K562 (cell line): ENCODE results near the gene LBP. TPM values are rescaled to one million over a fixed set of nuclear protein-coding genes. Genes with fewer than 3 reads are reported as not detected.

Source experiments
- ATAC-seq: fragments of 200-7000 bp; cut with Tn5 transposase; 3 replicates; pipeline ENCODE4 v1.9.1; 2020; ENCODE audit warnings: moderate library complexity
- BruUV-seq: library from RNA; stranded (reverse); fragments of 400-500 nt; replicated peaks from 2 replicates; lab custom pipeline; 2021; lab: Mats Ljungman, UMichigan
- CTCF ChIA-PET: fragments of 300-600 bp; formaldehyde crosslinking; extraction: SDS; loops from one replicate; lab custom pipeline; 2021; ENCODE audit warnings: low intra/inter-chr PET ratio; lab: Yijun Ruan, JAX
- POLR2A ChIA-PET: fragments of 300-600, 350-650 bp; sonication (Branson Sonifier 250); formaldehyde crosslinking; extraction: SDS; loops from one replicate; lab custom pipeline; 2021; ENCODE audit warnings: antibody characterized with exemption, inconsistent platforms; lab: Yijun Ruan, JAX
- DNase-seq, 4 experiments: peaks; one replicate each; pipeline versions ENCODE4 v3.0.0 to v3.0.0-alpha.2; 2011 to 2018; ENCODE audit warnings: low spot score in 3 of 4, mixed read lengths in 3 of 4; ENCODE audit errors: extremely low read depth in 1 of 4
- FAIRE-seq: peaks from 2 replicates; lab custom pipeline; 2011; peaks lifted over from hg19 to GRCh38; lab: Jason Lieb, UNC
- H2AFZ ChIP-seq: 2 replicates; pipeline ENCODE4 v1.6.0; 2011; ENCODE audit warnings: low read depth, low read length, control low read depth, inconsistent platforms
- H3K27ac ChIP-seq: fragments of 200-600 bp; 3 replicates; pipeline ENCODE4 v1.8.0; 2011; ENCODE audit warnings: low read depth, mild to moderate bottlenecking, control low read depth, inconsistent platforms, low read length, moderate library complexity, mixed read lengths; ENCODE audit errors: extremely low read depth
- H3K27me3 ChIP-seq, 2 experiments: fragments of 300-600 bp in 1 of 2; 2 replicates in 1 of 2; 3 replicates in 1 of 2; pipeline versions ENCODE4 v1.6.0 to v1.8.0; 2011; ENCODE audit warnings: inconsistent platforms in 2 of 2, low read length in 2 of 2, mild to moderate bottlenecking in 1 of 2, mixed read lengths in 1 of 2, moderate library complexity in 1 of 2; ENCODE audit not compliant: control insufficient read depth in 2 of 2, insufficient read depth in 2 of 2
- H3K36me3 ChIP-seq: fragments of 300-600 bp; 3 replicates; pipeline ENCODE4 v1.8.0; 2011; ENCODE audit warnings: mild to moderate bottlenecking, low read length, inconsistent platforms; ENCODE audit not compliant: control insufficient read depth, insufficient read depth
- H3K4me1 ChIP-seq, 2 experiments: fragments of 200-600 bp in 1 of 2; replicated peaks in 1 of 2; 2 replicates in 1 of 2; 3 replicates in 1 of 2; pipeline versions ENCODE4 v1.5.1 to v1.8.0; 2011; ENCODE audit warnings: inconsistent platforms in 2 of 2, low read length in 2 of 2, mild to moderate bottlenecking in 1 of 2, mixed read lengths in 1 of 2, moderate library complexity in 1 of 2; ENCODE audit not compliant: control insufficient read depth in 2 of 2, insufficient read depth in 2 of 2
- H3K4me2 ChIP-seq: 2 replicates; pipeline ENCODE4 v1.6.1; 2011; ENCODE audit warnings: low read length, control low read depth, inconsistent platforms, mixed read lengths; ENCODE audit not compliant: insufficient read depth
- H3K4me3 ChIP-seq: fragments of 200-600 bp; sonication (generic), shearing (Covaris generic); 2 replicates; pipeline ENCODE4 v1.5.1; 2016; ENCODE audit warnings: control low read depth, inconsistent platforms
- H3K79me2 ChIP-seq: fragments of 200-600 bp; 3 replicates; pipeline ENCODE4 v1.8.0; 2011; ENCODE audit warnings: low read length, inconsistent platforms; ENCODE audit not compliant: control insufficient read depth, insufficient read depth
- H3K9ac ChIP-seq, 2 experiments: 2 replicates each; pipeline versions ENCODE4 v1.6.0 to v1.6.1; 2011; ENCODE audit warnings: low read depth in 2 of 2, low read length in 2 of 2, control low read depth in 1 of 2, inconsistent platforms in 1 of 2, mild to moderate bottlenecking in 1 of 2, mixed read lengths in 1 of 2; ENCODE audit not compliant: insufficient read depth in 1 of 2
- H3K9me1 ChIP-seq: one replicate; pipeline ENCODE4 v1.6.0; 2011; ENCODE audit warnings: inconsistent platforms, mild to moderate bottlenecking, low read length, moderate library complexity; ENCODE audit not compliant: control insufficient read depth, insufficient read depth
- H3K9me3 ChIP-seq: replicated peaks from 2 replicates; pipeline ENCODE4 v1.5.1; 2011; ENCODE audit warnings: low read depth, low read length, inconsistent platforms; ENCODE audit not compliant: control insufficient read depth, insufficient read depth
- H4K20me1 ChIP-seq: replicated peaks from 2 replicates; pipeline ENCODE4 v1.6.1; 2011; ENCODE audit warnings: low read length, inconsistent platforms, mixed read lengths; ENCODE audit not compliant: control insufficient read depth, insufficient read depth
- CTCF ChIP-seq, 3 experiments: IDR thresholded peaks in 2 of 3; conservative IDR thresholded peaks in 1 of 3; 2 replicates each; pipeline ENCODE4 v1.5.1; 2011 to 2012; ENCODE audit warnings: low read length in 3 of 3, mild to moderate bottlenecking in 3 of 3, control low read depth in 2 of 3, improper control_type of control experiment in 1 of 3, inconsistent platforms in 1 of 3, low read depth in 1 of 3, mixed read lengths in 1 of 3, moderate library complexity in 1 of 3; ENCODE audit not compliant: insufficient read depth in 2 of 3
- ETV5 ChIP-seq: sonication (generic); formaldehyde crosslinking; IDR thresholded peaks from 2 replicates; pipeline ENCODE4 v1.4.0; 2020; ENCODE audit warnings: low read depth, mild to moderate bottlenecking, missing genetic modification reagents
- HDGF ChIP-seq: fragments of 450-650 bp; IDR thresholded peaks from 2 replicates; pipeline ENCODE4 v1.6.1; 2016
- MEIS2 ChIP-seq: fragments of 450-650 bp; IDR thresholded peaks from 2 replicates; pipeline ENCODE4 v1.6.1; 2014; ENCODE audit warnings: mild to moderate bottlenecking; ENCODE audit not compliant: partially characterized antibody
- RAD21 ChIP-seq, 2 experiments: fragments of 250-450 bp in 1 of 2; fragments of 450-650 bp in 1 of 2; sonication (Bioruptor Pico) in 1 of 2; formaldehyde crosslinking in 1 of 2; IDR thresholded peaks in 1 of 2; conservative IDR thresholded peaks in 1 of 2; 2 replicates each; pipeline versions ENCODE4 v1.4.0 to v1.8.0; 2020 to 2022; ENCODE audit warnings: mild to moderate bottlenecking in 2 of 2, moderate library complexity in 1 of 2
- RCOR1 ChIP-seq, 2 experiments: IDR thresholded peaks; 2 replicates each; pipeline ENCODE4 v1.6.1; 2012; ENCODE audit warnings: low read depth in 2 of 2, low read length in 2 of 2, borderline replicate concordance in 1 of 2, improper control_type of control experiment in 1 of 2
- RREB1 ChIP-seq: fragments of 250-450 bp; sonication (Bioruptor Pico); IDR thresholded peaks from 2 replicates; pipeline ENCODE4 v1.4.0; 2020
- TAF15 ChIP-seq: fragments of 200-400 bp; formaldehyde crosslinking; IDR thresholded peaks from 2 replicates; pipeline ENCODE4 v1.6.1; 2017; ENCODE audit warnings: mild to moderate bottlenecking, low read depth, low read length, moderate library complexity
- ZNF24 ChIP-seq: fragments of 450-650 bp; IDR thresholded peaks from 2 replicates; pipeline ENCODE4 v1.6.1; 2016
- WGBS: fragments of 100-300 bp; shearing (Covaris generic); methylation state at CpG from one replicate; pipeline ENCODE4 v1.1.6; 2016; ENCODE audit warnings: low coverage, mixed read lengths; ENCODE audit not compliant: insufficient coverage; ENCODE audit errors: missing lambda C conversion rate; 5-methylcytosine and 5-hydroxymethylcytosine counted together
- in situ Hi-C: fragments of 300-500 bp; cut with MboI; formaldehyde crosslinking; loops from 4 replicates; pipeline ENCODE4 v1.15.0; 2018; ENCODE audit warnings: inconsistent platforms, mixed read lengths
- intact Hi-C: fragments of 100-400 bp; cut with micrococcal nuclease; formaldehyde crosslinking; loops from 2 replicates; pipeline ENCODE4 v1.14.2; 2022
- polyA plus RNA-seq, 8 experiments: library from polyadenylated mRNA; depleted of rRNA in 4 of 8; stranded (reverse) in 5 of 8; unstranded in 3 of 8; fragments of >200 nt; fragmentation: Nextera tagmentation in 2 of 8; fragmentation: Illumina TruSeq in 1 of 8; extraction: Ambion mirVana in 2 of 8; extraction: Trizol in 1 of 8; gene quantifications; 2 replicates each; pipeline versions ENCODE4 v1.2.1 to v1.2.3, GENCODE V29; 2011 to 2014; ENCODE audit warnings: inconsistent platforms in 1 of 8, missing spikeins in 1 of 8
- total RNA-seq, 7 experiments: library from RNA; depleted of rRNA in 6 of 7; stranded (reverse); fragments of >200 nt in 6 of 7; fragmentation: Illumina TruSeq in 2 of 7; extraction: Trizol in 2 of 7; gene quantifications; 2 replicates each; pipeline versions ENCODE4 v1.2.1 to v1.2.3, GENCODE V29; 2011 to 2021; ENCODE audit warnings: low replicate concordance in 1 of 7

The LBP gene
- total and polyA plus RNA-seq, 9 of the 15 experiments (the other 6 are each of a cell fraction or from before 2014, with no cell fraction given): 0.06 to 0.31 (median 0.09) TPM; not detected in 3

GRCh38 chr20:38315290-38315966 lies 30.9 kb upstream of the LBP start:
- WGBS: 0% methylated on average over 3 of the region's 5 CpGs

More at GRCh38 chr20:38315290-38315966, 30.9 kb upstream of the LBP start:
- BruUV-seq: no TSS peak
- H3K4me2 ChIP-seq: no peak overlapping the region
- no peak overlapping the region for H3K27ac ChIP-seq
- H3K27me3 ChIP-seq: peaks cover 5 to 24% of the 10 kb centered on the region in 2 experiments; a peak in 4 of 5 replicates
- no peak for FAIRE-seq
- in situ Hi-C loops: no loop called here
- H3K79me2 ChIP-seq: no peaks in the 10 kb centered on the region
- ATAC-seq: no peak
- H4K20me1 ChIP-seq: no peaks in the 10 kb centered on the region
- H3K4me1 ChIP-seq: no peaks in the 10 kb centered on the region
- POLR2A ChIA-PET: interaction anchor here (0.6 kb wide), 2 partner anchors 124 to 852 kb away, joined by 3 read pairs; no protein-coding TSS in a partner anchor
- H3K4me3 ChIP-seq: no peak overlapping the region
- H3K9ac ChIP-seq: no peak overlapping the region
- no peaks in the 10 kb centered on the region for H3K9me3 ChIP-seq
- no peak for TF ChIP-seq RCOR1 (IDR thresholded peaks at IDR 0.05; ENCODE audit: borderline replicate concordance in 1 of 2, low read depth in 2 of 2, low read length in 2 of 2)
- 0 out of 4 replicates have a peak, but pooled peaks of 1 of the 2 experiments have one; percentile 29 for TF ChIP-seq RAD21 (CRISPR knock-in tag; conservative IDR thresholded peaks at IDR 0.05 in 1 of 2, IDR thresholded peaks at IDR 0.05 in 1 of 2)
- 0 out of 6 replicates have a peak, but pooled peaks of 2 of the 3 experiments have one; percentile 12 to 22 for TF ChIP-seq CTCF (IDR thresholded peaks at IDR 0.05 in 2 of 3, conservative IDR thresholded peaks at IDR 0.05 in 1 of 3; ENCODE audit: insufficient read depth in 2 of 3, low read depth in 1 of 3, low read length in 3 of 3)
- TF ChIP-seq MEIS2: no peak
- TF ChIP-seq HDGF: no peak
- TF ChIP-seq RREB1 (CRISPR knock-in tag): no peak
- TF ChIP-seq ZNF24: peak; percentile 37; the same call in 1 of the 2 replicates
- TF ChIP-seq TAF15: no peak
- no peak for TF ChIP-seq ETV5 (CRISPR knock-in tag)
- TF ChIP-seq, all 486 proteins: peak for 3
- Histone ChIP-seq H2AFZ (no peak overlapping the region), H3K36me3 (no peaks in the 10 kb centered on the region), H3K9me1 (no peaks in the 10 kb centered on the region)
- intact Hi-C loops: no loop called here
- no peak for DNase-seq
- CTCF ChIA-PET: no interaction called here
